Fibroblast of skin of left biceps (primary cell): Measurements from ENCODE around the gene WLS.
"Not testable (repeated sequence)": the region's sequence is repeated elsewhere in the genome, so short reads cannot be mapped to it uniquely, and the experiment has no call there.

Experiments
- DNase-seq, 2 experiments: peaks; one replicate each; pipeline ENCODE4 v3.0.0-alpha.2; 2013; ENCODE audit warnings: low read depth in 2 of 2

Gene WLS

DNA sequence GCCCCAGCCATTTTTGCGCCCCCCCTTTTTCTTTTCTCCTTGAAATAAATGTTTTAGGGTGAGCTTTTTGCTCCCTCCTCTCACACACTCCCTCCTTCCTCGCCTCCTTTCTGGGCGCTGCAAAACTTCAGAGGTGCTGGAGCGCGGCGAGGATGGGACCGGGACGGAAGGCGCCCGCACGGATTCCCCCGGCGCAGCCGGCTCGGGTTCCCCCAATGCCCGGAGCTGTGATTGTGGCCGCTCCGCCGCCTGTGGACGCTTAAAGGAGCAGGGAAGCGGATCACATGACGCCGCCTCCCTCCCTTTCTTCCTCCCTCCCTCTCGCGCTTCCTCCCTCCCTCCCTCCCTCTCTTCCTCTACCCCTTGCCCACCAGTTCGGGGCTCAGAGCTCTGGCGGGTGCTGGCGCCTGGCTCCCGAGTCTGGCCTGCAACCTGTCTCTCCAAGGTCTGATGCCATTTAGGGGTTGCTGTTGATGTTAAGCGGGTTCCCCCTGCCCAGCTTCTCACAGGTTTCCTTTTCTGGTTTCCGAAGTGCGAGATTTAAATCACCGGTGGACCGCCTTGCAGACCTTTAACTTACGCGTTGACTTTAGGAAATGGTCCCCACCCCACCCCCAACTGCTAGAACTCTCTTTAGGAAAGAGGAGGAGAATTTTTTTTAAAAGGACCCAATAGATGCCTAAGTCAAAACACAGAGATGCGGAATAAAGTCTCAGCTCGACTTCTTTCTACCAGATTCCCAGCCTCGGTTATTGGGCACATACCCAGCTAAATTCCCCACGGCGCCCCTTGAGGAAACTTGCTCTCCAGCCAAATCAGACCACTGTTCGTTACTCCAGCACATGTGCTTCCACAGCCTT lies at the start of gene WLS:
TSS of gene WLS (minus strand) at position 235 of the 860 bp plus-strand sequence. CDS start at position 11, 224 bp downstream.
- no peak for DNase-seq

DNA sequence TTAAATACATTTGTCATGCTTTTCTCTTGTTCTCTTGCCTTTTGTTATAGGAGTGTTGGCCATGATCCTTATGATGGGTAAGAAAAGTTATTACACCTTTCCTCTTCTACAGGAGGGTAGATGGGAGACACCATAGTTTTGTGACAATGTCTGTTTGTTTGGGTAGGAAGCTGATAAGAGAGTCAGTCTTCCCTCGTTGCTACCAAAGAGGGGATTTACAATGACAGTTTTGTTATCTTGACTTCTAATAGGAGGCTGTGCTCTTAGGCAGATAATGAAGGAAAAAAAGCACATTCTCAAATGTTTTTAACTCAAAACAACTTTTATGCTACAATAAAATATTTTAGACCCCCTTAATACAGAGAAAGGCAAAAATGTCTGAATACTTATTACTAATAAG lies 48.0 kb upstream of the WLS start:
- DNase-seq = no peak

- no peak for DNase-seq
These were observed 47.5 kb upstream of the WLS start for GRCh38 chr1:68279846-68280245.

GRCh38 chr1:68278221-68278620 lies 45.9 kb upstream of the WLS start:
- no peak for DNase-seq

DNA sequence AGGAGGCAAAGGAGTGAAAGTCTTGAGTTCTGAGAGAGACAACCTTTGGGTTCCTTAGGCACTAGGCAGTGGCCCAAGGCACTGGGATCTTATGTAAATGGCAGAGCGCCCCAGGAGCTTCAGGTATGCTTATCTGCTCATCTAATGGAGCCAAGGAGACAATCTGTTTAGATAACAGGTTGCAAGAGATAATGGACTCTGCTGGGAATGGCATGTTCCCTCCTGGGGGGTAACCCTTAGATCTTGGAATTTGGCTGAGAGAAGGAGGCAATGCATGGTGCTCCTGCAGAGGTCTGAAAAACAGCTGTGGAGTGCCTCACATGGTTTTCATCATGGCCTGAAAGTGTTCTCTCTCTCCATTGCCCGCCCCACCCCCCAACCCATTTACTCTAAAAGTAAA lies 44.1 kb upstream of the WLS start:
- no peak for DNase-seq

DNA sequence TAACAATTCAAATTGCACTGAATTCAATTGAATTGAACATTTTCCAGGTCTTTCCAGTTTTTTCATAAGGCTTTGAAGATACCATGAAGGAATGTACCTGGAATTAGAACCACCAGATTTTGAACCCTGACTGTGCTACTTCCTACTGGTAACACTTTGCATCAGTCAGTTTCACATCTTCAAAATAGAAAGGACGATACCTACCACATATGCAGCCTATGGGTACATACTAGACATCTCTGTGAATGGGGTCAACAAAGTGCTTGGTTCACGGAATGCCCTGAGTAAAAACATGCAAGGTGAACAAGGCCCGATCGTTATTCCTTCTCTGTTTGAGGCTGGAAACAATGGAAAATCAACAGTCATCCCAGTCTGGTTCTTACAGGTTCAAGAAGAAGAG lies 41.2 kb upstream of the WLS start:
- no peak for DNase-seq

GRCh38 chr1:68271596-68271995 lies 39.3 kb upstream of the WLS start:
- no peak for DNase-seq

- DNase-seq = no peak
These were observed 38.6 kb upstream of the WLS start for GRCh38 chr1:68270951-68271350.

DNA sequence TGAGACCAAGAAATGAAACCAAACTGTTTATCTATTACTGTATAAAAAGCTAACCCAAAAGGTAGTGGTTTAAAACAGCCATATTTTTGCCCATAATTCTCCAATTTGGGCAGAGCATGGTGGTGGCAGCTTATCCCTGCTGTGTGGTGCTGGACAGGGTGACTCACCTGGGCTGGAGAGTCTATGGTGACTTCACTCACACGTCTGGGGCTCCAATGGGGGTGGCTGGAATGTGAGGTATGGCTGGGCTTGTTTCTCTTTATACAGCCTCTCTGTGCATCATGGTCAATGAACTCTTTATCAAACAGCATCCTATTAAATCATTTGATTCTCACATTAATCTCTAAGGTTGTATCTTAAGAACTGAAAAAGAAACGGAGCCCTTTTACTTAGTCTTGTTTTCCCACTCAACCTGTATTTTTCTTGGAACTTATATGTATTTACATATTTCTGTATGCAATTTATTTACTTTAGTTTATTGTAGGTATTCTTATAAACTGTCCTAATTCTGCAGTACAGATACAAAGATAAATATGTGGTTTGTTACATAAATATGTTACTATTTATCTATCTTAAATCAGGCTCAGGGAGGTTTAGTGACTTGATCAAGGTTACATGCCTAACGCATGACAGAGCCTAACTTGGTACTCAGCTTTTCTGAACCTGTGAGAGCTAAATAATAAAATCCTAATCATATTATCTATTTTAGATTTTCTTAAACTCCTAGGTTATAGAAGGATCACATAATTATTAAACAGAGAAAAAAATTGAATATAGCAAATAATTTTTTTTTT lies 37.5 kb upstream of the WLS start:
- no peak for DNase-seq

DNA sequence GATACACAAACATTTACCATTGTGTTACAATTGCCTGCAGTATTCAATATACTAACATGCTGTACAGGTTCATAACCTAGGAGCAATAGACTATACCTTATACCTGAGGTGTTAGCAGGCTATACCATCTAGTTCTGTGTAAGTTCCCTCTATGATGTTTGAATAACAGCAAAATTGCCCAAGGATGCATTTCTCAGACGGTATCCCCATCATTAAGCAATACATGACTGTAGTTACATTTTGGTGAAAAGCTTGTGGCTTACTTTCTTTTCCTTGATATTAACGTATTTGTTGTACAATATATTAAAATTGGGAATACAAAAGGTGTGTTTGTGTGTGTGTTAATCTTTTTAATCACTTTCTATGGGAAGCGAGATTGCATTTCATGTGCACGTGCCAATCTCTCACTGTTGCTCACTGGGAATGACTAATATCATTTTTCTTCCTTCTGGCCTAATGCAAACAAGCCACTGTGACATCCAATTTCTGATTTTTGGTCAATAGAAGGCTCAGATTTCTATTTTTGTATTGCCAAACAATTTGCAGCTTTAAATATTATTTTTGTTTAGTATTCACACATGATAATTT lies 36.7 kb upstream of the WLS start:
- DNase-seq = no peak

DNA sequence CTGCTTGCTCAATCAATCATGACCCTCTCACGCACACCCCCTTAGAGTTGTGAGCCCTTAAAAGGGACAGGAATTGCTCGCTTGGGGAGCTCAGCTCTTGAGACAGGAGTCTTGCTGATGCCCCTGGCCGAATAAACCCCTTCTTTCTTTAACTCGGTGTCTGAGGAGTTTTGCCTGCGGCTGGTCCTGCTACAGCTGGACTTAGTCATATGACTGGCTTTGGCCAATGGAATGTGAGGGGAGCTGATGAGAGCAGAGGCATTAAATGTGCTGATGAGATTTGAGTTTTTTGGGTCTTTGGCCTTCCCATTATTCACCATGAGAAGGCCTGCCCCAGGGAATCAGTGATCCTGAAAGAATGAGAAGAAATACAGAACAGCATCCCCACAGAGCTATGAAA lies 24.5 kb upstream of the WLS start:
- not testable (repeated sequence) for DNase-seq

DNA sequence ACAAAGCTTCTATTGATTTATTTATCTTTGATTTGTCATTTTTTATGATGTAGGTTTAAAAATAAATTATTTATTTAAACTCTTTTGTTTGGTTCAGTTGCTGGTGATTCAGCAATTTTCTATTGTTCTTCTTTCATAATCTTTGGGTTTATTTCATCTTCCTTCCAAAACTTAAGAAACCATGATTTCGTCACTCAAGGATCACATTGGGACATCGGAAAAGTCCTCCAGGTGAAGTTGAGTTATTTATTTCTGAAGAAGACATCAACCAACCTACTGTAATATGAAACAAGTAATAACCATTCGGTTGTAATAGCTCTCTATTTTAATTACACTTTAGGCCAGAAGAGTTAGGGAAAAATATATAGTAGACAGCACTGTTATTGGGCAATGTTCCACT lies 23.0 kb upstream of the WLS start:
- no peak for DNase-seq

DNA sequence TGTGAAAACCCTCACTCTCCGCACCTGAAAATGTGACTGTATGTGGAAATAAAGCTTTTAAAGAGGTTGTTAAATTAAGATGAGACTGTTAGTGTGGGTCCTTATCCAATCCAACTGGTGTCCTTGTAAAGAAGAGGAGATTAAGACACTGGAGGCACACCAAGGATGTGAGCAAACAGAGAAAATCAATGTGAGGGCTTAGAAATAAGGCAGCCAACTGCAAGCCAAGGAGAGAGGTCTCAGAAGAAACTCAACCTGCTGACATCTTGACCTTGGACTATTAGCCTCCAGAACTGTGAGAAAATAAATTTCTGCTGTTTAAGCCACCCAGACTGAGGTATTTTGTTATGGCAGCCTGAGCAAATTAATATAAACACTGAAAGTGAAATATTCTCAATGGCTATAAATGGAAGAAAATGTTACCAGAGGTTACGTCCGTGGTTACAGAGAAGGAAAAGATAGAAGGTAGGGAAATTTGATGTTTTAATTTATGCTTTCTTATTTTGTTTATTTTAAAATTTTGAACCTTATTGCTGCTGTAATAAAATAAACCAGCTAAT lies 22.4 kb upstream of the WLS start:
- DNase-seq = no peak

GRCh38 chr1:68237040-68237439 lies 4.7 kb upstream of the WLS start:
- no peak for DNase-seq

DNA sequence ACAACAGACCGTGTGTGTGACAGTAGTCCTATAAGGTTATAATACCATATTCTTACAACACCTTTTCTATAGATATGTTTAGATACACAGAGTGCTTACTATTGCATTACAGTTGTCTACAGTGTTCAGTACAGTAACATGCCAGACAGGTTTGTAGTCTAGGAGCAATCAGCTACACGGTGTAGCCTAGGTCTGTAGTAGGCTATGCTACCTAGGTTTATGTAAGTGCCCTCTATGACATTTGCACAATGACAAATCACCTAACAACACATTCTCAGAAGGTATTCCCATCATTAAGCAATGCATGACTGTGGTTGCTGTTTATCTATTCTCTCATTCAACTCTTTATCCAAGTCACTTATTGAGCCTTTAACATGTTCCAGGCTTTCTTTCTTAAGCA lies 1.8 kb upstream of the WLS start:
- DNase-seq = no peak

GRCh38 chr1:68233202-68233601 lies 879 bp upstream of the WLS start:
- no peak for DNase-seq

- DNase-seq = peak; percentile 46 to 52
These were observed 565 bp downstream of the WLS start for GRCh38 chr1:68231627-68232288.

GRCh38 chr1:68230901-68231626 lies 1.3 kb downstream of the WLS start:
- no peak for DNase-seq

DNA sequence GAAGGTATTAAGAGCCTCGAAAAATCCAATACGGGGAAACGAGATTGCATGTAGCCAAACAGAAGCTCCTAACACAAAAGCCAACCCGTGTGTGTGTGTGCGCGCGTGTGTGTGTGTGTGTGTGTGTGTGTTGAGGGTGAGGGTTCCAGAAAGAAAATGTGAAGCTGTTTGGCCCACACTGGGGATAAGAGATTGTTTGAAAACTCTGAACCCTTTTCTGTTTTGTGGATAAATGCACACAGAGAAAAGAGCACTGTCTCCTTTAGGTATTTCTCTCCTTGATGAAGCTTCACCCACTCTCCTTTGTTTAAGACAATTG lies 1.9 kb downstream of the WLS start:
- DNase-seq = no peak

- DNase-seq = no peak
These were observed 2.5 kb downstream of the WLS start for GRCh38 chr1:68229650-68230483.
